ENCODE measurements around the gene ABHD1.

DNA sequence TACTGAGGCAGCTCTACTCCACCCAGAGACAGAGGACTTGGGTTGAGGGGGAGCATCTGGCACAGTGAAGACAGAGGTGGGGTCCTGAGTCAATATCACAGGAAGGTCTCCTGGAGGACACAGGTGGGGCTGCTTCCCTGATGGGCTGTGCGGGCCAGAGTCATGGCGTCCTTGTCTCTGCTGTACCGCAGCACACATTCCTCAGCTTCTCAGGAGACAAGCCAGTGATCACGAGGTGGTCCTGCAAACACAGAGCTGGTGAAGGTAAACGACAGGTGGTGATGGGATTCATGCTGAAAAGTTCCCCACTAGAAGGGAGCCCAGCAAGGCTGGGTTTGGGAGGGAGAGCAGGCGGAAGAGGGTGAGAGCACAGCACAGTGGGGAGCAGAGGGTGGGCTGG lies 34.9 kb downstream of the ABHD1 start:
- TF ChIP-seq TCF7L2 (IDR thresholded peaks at IDR 0.05; ENCODE audit: low read depth, low read length) (no peak), POLR2AphosphoS5 (IDR thresholded peaks at IDR 0.05; ENCODE audit: low read depth, low read length) (no peak), SIN3A (IDR thresholded peaks at IDR 0.05; ENCODE audit: borderline replicate concordance, insufficient read depth, low read depth, low read length) (no peak)
- TF ChIP-seq, protein P1, sequence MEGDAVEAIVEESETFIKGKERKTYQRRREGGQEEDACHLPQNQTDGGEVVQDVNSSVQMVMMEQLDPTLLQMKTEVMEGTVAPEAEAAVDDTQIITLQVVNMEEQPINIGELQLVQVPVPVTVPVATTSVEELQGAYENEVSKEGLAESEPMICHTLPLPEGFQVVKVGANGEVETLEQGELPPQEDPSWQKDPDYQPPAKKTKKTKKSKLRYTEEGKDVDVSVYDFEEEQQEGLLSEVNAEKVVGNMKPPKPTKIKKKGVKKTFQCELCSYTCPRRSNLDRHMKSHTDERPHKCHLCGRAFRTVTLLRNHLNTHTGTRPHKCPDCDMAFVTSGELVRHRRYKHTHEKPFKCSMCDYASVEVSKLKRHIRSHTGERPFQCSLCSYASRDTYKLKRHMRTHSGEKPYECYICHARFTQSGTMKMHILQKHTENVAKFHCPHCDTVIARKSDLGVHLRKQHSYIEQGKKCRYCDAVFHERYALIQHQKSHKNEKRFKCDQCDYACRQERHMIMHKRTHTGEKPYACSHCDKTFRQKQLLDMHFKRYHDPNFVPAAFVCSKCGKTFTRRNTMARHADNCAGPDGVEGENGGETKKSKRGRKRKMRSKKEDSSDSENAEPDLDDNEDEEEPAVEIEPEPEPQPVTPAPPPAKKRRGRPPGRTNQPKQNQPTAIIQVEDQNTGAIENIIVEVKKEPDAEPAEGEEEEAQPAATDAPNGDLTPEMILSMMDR (IDR thresholded peaks at IDR 0.05): no peak
